Mesodermal cell (in vitro differentiated cells): Measurements from ENCODE around the gene DACT2.
"Not testable (repeated sequence)": the region's sequence is repeated elsewhere in the genome, so short reads cannot be mapped to it uniquely, and the experiment has no call there.

Experiments
- H3K27ac ChIP-seq: 2 replicates; pipeline ENCODE4 v1.7.0; 2013; ENCODE audit warnings: mild to moderate bottlenecking, low read depth, low read length, moderate library complexity; ENCODE audit not compliant: severe bottlenecking
- H3K36me3 ChIP-seq: 2 replicates; pipeline ENCODE4 v1.7.1; 2013; ENCODE audit warnings: mild to moderate bottlenecking, low read length, moderate library complexity; ENCODE audit not compliant: control insufficient read depth, insufficient read depth
- H3K4me1 ChIP-seq: one replicate; pipeline ENCODE4 v1.7.1; 2013; ENCODE audit warnings: mild to moderate bottlenecking, low read length; ENCODE audit not compliant: insufficient read depth, control insufficient read depth, poor library complexity, severe bottlenecking
- H3K4me3 ChIP-seq: 2 replicates; pipeline ENCODE4 v1.7.0; 2013; ENCODE audit warnings: low read length, control low read depth, mild to moderate bottlenecking; ENCODE audit not compliant: insufficient read depth, poor library complexity, severe bottlenecking; ENCODE audit errors: extremely low read depth
- H3K9me3 ChIP-seq: 2 replicates; pipeline ENCODE4 v1.7.1; 2013; ENCODE audit warnings: mild to moderate bottlenecking, low read length, moderate library complexity; ENCODE audit not compliant: control insufficient read depth
- WGBS, 2 experiments: methylation state at CpG; one replicate each; pipeline ENCODE4 v1.1.5; 2013; ENCODE audit warnings: missing lambda C conversion rate in 2 of 2; ENCODE audit not compliant: insufficient coverage in 2 of 2; 5-methylcytosine and 5-hydroxymethylcytosine counted together

Gene DACT2

GRCh38 chr6:168272415-168273325 is 46.9 kb downstream of the DACT2 start:
- Histone ChIP-seq H3K4me3 (no peak overlapping the region), H3K4me1 (peaks cover 6% of the 10 kb centered on the region), H3K36me3 (no peaks in the 10 kb centered on the region), H3K9me3 (no peaks in the 10 kb centered on the region), H3K27ac (no peak overlapping the region)
- 33 to 41% methylated on average over 14 to 15 of the region's 17 CpGs for WGBS, 2 experiments

GRCh38 chr6:168270274-168271172 is 49.1 kb downstream of the DACT2 start:
- H3K9me3 ChIP-seq = no peaks in the 10 kb centered on the region
- H3K27ac ChIP-seq = no peak overlapping the region
- no peak overlapping the region for H3K4me3 ChIP-seq
- H3K36me3 ChIP-seq = no peaks in the 10 kb centered on the region
- WGBS, 2 experiments = 90 to 95% methylated on average over 8 to 17 of the region's 19 CpGs
- peaks cover 6% of the 10 kb centered on the region for H3K4me1 ChIP-seq

GRCh38 chr6:168269455-168270243 is 49.9 kb downstream of the DACT2 start:
- H3K9me3 ChIP-seq = no peaks in the 10 kb centered on the region
- H3K27ac ChIP-seq = no peak overlapping the region
- H3K4me3 ChIP-seq = no peak overlapping the region
- WGBS, 2 experiments = 93 to 95% methylated on average over 13 to 15 of the region's 16 CpGs
- H3K4me1 ChIP-seq = peaks cover 6% of the 10 kb centered on the region
- H3K36me3 ChIP-seq = no peaks in the 10 kb centered on the region

GRCh38 chr6:168268755-168269154 is 50.8 kb downstream of the DACT2 start:
- peaks cover 6% of the 10 kb centered on the region for H3K4me1 ChIP-seq
- no peaks in the 10 kb centered on the region for H3K9me3 ChIP-seq
- H3K36me3 ChIP-seq = no peaks in the 10 kb centered on the region
- WGBS, 2 experiments = 63 to 71% methylated on average over 1 of the region's 1 CpG
- no peak overlapping the region for H3K4me3 ChIP-seq
- H3K27ac ChIP-seq = no peak overlapping the region

GRCh38 chr6:168267779-168268178 is 51.8 kb downstream of the DACT2 start:
- WGBS, 2 experiments = no CpG with 5 or more reads among the region's 3 CpGs
- not testable (repeated sequence) for H3K36me3 ChIP-seq, H3K4me1 ChIP-seq, H3K27ac ChIP-seq, H3K9me3 ChIP-seq, H3K4me3 ChIP-seq

GRCh38 chr6:168265827-168266815 is 53.5 kb downstream of the DACT2 start:
- H3K27ac ChIP-seq = no peak overlapping the region
- H3K36me3 ChIP-seq = no peaks in the 10 kb centered on the region
- WGBS, 2 experiments = 67 to 81% methylated on average over 10 to 12 of the region's 15 CpGs

GRCh38 chr6:168265394-168265793 is 54.2 kb downstream of the DACT2 start:
- H3K9me3 ChIP-seq = no peaks in the 10 kb centered on the region
- no peaks in the 10 kb centered on the region for H3K4me1 ChIP-seq
- H3K36me3 ChIP-seq = no peaks in the 10 kb centered on the region
- H3K27ac ChIP-seq = no peak overlapping the region
- H3K4me3 ChIP-seq = no peak overlapping the region
- 90 to 92% methylated on average over 8 to 12 of the region's 15 CpGs for WGBS, 2 experiments

More at GRCh38 chr6:168265827-168266815, 53.5 kb downstream of the DACT2 start:
- Histone ChIP-seq H3K4me1 (no peaks in the 10 kb centered on the region), H3K4me3 (no peak overlapping the region), H3K9me3 (no peaks in the 10 kb centered on the region)

GRCh38 chr6:168264593-168265335 is 54.8 kb downstream of the DACT2 start:
- whole genome bisulfite sequencing, 2 experiments = 87 to 89% methylated on average over 17 to 19 of the region's 19 CpGs
- Histone ChIP-seq H3K4me3 (no peak overlapping the region), H3K27ac (no peak overlapping the region), H3K9me3 (no peaks in the 10 kb centered on the region), H3K4me1 (no peaks in the 10 kb centered on the region), H3K36me3 (no peaks in the 10 kb centered on the region)

GRCh38 chr6:168263351-168263905 is 56.1 kb downstream of the DACT2 start:
- 93 to 94% methylated on average over 28 of the region's 28 CpGs for WGBS, 2 experiments
- no peak overlapping the region for H3K4me3 ChIP-seq
- no peaks in the 10 kb centered on the region for H3K4me1 ChIP-seq

More at GRCh38 chr6:168263351-168263905, 56.1 kb downstream of the DACT2 start:
- Histone ChIP-seq H3K36me3 (no peaks in the 10 kb centered on the region), H3K27ac (no peak overlapping the region), H3K9me3 (no peaks in the 10 kb centered on the region)
